H9 (cell line): Measurements from ENCODE around the gene MTA3. TPM values are rescaled to one million over a fixed set of nuclear protein-coding genes. Genes with fewer than 3 reads are reported as not detected.
A peak's percentile ranks its signal among the peaks of the same experiment; 100 is the strongest.

Experiments
- DNase-seq: peaks from one replicate; pipeline ENCODE4 v3.0.0-alpha.2; 2017
- H2AFZ ChIP-seq: one replicate; pipeline ENCODE4 v1.6.1; 2013; ENCODE audit warnings: mild to moderate bottlenecking, low read length, control low read depth, moderate library complexity
- H2AK5ac ChIP-seq: 2 replicates; pipeline ENCODE4 v1.6.1; 2013; ENCODE audit warnings: low read length, control low read depth, mixed read lengths; ENCODE audit not compliant: insufficient read length
- H2BK120ac ChIP-seq: one replicate; pipeline ENCODE4 v1.6.1; 2013; ENCODE audit warnings: low read depth, mild to moderate bottlenecking, low read length, control low read depth, inconsistent platforms; ENCODE audit not compliant: poor library complexity, severe bottlenecking
- H2BK12ac ChIP-seq: 2 replicates; pipeline ENCODE4 v1.6.1; 2013; ENCODE audit warnings: low read length, control low read depth, mixed read lengths, low read depth; ENCODE audit not compliant: insufficient read length
- H2BK15ac ChIP-seq: 2 replicates; pipeline ENCODE4 v1.6.1; 2013; ENCODE audit warnings: low read depth, low read length, control low read depth
- H2BK20ac ChIP-seq: one replicate; pipeline ENCODE4 v1.6.1; 2013; ENCODE audit warnings: low read depth, mild to moderate bottlenecking, low read length, control low read depth, inconsistent platforms; ENCODE audit not compliant: poor library complexity, severe bottlenecking
- H2BK5ac ChIP-seq: 2 replicates; pipeline ENCODE4 v1.6.1; 2013; ENCODE audit warnings: low read length, control low read depth, mixed read lengths; ENCODE audit not compliant: insufficient read length
- H3K14ac ChIP-seq: 2 replicates; pipeline ENCODE4 v1.6.1; 2013; ENCODE audit warnings: low read length, control low read depth; ENCODE audit not compliant: insufficient read depth
- H3K18ac ChIP-seq: 2 replicates; pipeline ENCODE4 v1.6.1; 2013; ENCODE audit warnings: low read depth, mild to moderate bottlenecking, mixed read lengths, low read length, control low read depth; ENCODE audit not compliant: insufficient read length
- H3K23ac ChIP-seq: 2 replicates; pipeline ENCODE4 v1.6.1; 2013; ENCODE audit warnings: low read length, control low read depth, mixed read lengths, low read depth; ENCODE audit not compliant: insufficient read length
- H3K23me2 ChIP-seq: 2 replicates; pipeline ENCODE4 v1.6.1; 2013; ENCODE audit warnings: low read depth, mild to moderate bottlenecking, mixed read lengths, low read length, control low read depth; ENCODE audit not compliant: insufficient read length, poor library complexity, severe bottlenecking
- H3K27ac ChIP-seq: 2 replicates; pipeline ENCODE4 v1.5.1; 2013; ENCODE audit warnings: low read length, control low read depth, mixed read lengths, low read depth; ENCODE audit not compliant: insufficient read length
- H3K27me3 ChIP-seq: 2 replicates; pipeline ENCODE4 v1.6.1; 2013; ENCODE audit warnings: low read length, control low read depth, inconsistent platforms; ENCODE audit not compliant: insufficient read depth
- H3K4ac ChIP-seq: 2 replicates; pipeline ENCODE4 v1.6.1; 2013; ENCODE audit warnings: low read depth, mild to moderate bottlenecking, control low read depth, inconsistent platforms, low read length, moderate library complexity
- H3K4me1 ChIP-seq: 2 replicates; pipeline ENCODE4 v1.6.1; 2013; ENCODE audit warnings: low read length, control low read depth, inconsistent platforms; ENCODE audit not compliant: insufficient read depth
- H3K4me2 ChIP-seq: 2 replicates; pipeline ENCODE4 v1.6.1; 2013; ENCODE audit warnings: low read length, control low read depth, mixed read lengths; ENCODE audit not compliant: insufficient read length, insufficient read depth
- H3K56ac ChIP-seq: 2 replicates; pipeline ENCODE4 v1.6.1; 2013; ENCODE audit warnings: low read depth, mild to moderate bottlenecking, mixed read lengths, low read length, control low read depth; ENCODE audit not compliant: insufficient read length
- H3K79me1 ChIP-seq: 2 replicates; pipeline ENCODE4 v1.6.1; 2013; ENCODE audit warnings: low read depth, mild to moderate bottlenecking, moderate library complexity, low read length, control low read depth, inconsistent platforms; ENCODE audit not compliant: insufficient read depth, poor library complexity, severe bottlenecking
- H3K79me2 ChIP-seq: 2 replicates; pipeline ENCODE4 v1.6.1; 2013; ENCODE audit warnings: low read length, control low read depth, inconsistent platforms; ENCODE audit not compliant: insufficient read depth
- H3K9ac ChIP-seq: 2 replicates; pipeline ENCODE4 v1.6.1; 2013; ENCODE audit warnings: low read length, control low read depth, mixed read lengths; ENCODE audit not compliant: insufficient read length; ENCODE audit errors: extremely low read depth
- H3K9me3 ChIP-seq: one replicate; pipeline ENCODE4 v1.6.1; 2013; ENCODE audit warnings: low read depth, low read length, inconsistent platforms; ENCODE audit not compliant: control insufficient read depth
- H3T11ph ChIP-seq: one replicate; pipeline ENCODE4 v1.6.1; 2013; ENCODE audit warnings: mild to moderate bottlenecking, low read length, control low read depth, inconsistent platforms
- H4K20me1 ChIP-seq: one replicate; pipeline ENCODE4 v1.6.1; 2013; ENCODE audit not compliant: control insufficient read depth, insufficient read length, insufficient read depth
- H4K5ac ChIP-seq: 2 replicates; pipeline ENCODE4 v1.6.1; 2013; ENCODE audit warnings: low read depth, mild to moderate bottlenecking, mixed read lengths, low read length, control low read depth; ENCODE audit not compliant: insufficient read length
- H4K8ac ChIP-seq: replicated peaks from 2 replicates; pipeline ENCODE4 v1.6.1; 2013; ENCODE audit warnings: low read length, control low read depth, mixed read lengths, low read depth; ENCODE audit not compliant: insufficient read length
- H4K91ac ChIP-seq: 2 replicates; pipeline ENCODE4 v1.6.1; 2013; ENCODE audit warnings: low read depth, mild to moderate bottlenecking, moderate library complexity, mixed read lengths, low read length, control low read depth; ENCODE audit not compliant: insufficient read length
- H3K27ac Mint-ChIP-seq, 3 experiments: 2 replicates in 2 of 3; 3 replicates in 1 of 3; pipeline ENCODE4 v1.8.0; 2020 to 2021; ENCODE audit warnings: mixed read lengths in 3 of 3, mild to moderate bottlenecking in 1 of 3, moderate library complexity in 1 of 3
- H3K27me3 Mint-ChIP-seq: 2 replicates; pipeline ENCODE4 v1.8.0; 2021; ENCODE audit warnings: low read depth, mild to moderate bottlenecking, moderate library complexity, mixed read lengths
- H3K36me3 Mint-ChIP-seq, 3 experiments: 2 replicates in 2 of 3; 3 replicates in 1 of 3; pipeline ENCODE4 v1.8.0; 2020 to 2021; ENCODE audit warnings: low read depth in 3 of 3, mixed read lengths in 3 of 3; ENCODE audit not compliant: insufficient read depth in 1 of 3
- H3K4me1 Mint-ChIP-seq, 2 experiments: 2 replicates each; pipeline ENCODE4 v1.8.0; 2020; ENCODE audit warnings: mixed read lengths in 2 of 2
- H3K4me3 Mint-ChIP-seq, 2 experiments: 2 replicates in 1 of 2; 3 replicates in 1 of 2; pipeline ENCODE4 v1.8.0; 2020 to 2021; ENCODE audit warnings: mild to moderate bottlenecking in 2 of 2, mixed read lengths in 2 of 2, moderate library complexity in 1 of 2
- H3K9me3 Mint-ChIP-seq, 2 experiments: 2 replicates in 1 of 2; 3 replicates in 1 of 2; pipeline ENCODE4 v1.8.0; 2020; ENCODE audit warnings: mild to moderate bottlenecking in 2 of 2, mixed read lengths in 2 of 2, moderate library complexity in 1 of 2
- WGBS: extraction: QIAGEN DNeasy Blood & Tissue Kit; methylation state at CpG from one replicate; pipeline ENCODE4 v1.1.7; 2013; ENCODE audit warnings: missing lambda C conversion rate, low lambda C conversion rate, mixed read lengths; ENCODE audit not compliant: insufficient read length; ENCODE audit errors: extremely low coverage; 5-methylcytosine and 5-hydroxymethylcytosine counted together
- total RNA-seq: library from RNA; stranded (reverse); gene quantifications from 2 replicates; pipeline ENCODE4 v1.2.1, GENCODE V29; 2021
- TF ChIP-seq, protein P1 (sequence below): fragments of 200-600 bp; sonication (generic); conservative IDR thresholded peaks from 3 replicates; pipeline ENCODE4 v1.8.0; 2021; ENCODE audit warnings: antibody characterized with exemption, mild to moderate bottlenecking

The MTA3 gene
- total RNA-seq, 1 experiment from 2014 or later: 253 TPM

DNA sequence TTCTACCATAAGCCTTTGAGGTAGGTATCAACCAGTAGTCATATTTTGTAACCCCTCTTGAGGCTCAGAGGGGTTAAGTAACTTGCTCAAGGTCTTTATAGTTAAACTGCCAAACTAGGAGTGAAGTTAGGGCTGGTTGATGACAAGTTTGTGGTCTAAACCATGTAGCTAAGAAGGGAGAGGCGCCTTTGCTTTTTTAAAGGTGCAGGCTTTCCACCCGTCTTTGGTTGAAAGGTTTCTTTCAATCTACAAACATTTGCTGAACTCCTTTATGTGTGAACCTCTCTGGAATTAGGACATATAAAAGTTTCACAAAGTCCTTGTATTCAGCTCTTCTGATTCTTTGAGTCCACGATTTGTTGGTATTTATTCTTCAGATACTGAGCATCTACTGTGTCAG is 2.4 kb upstream of the MTA3 start:
- Histone ChIP-seq H3K27ac (no peak overlapping the region), H3K4me2 (no peak overlapping the region)
- H3K27ac Mint-ChIP-seq: peak overlapping the region in 1 of 3 experiments; percentile 82; a peak in 2 of 7 replicates

More for the DNA sequence above, 2.4 kb upstream of the MTA3 start:
- Histone ChIP-seq H3K27me3 (no peaks in the 10 kb centered on the region), H4K91ac (no peak overlapping the region), H3K4me1 (peaks cover 11% of the 10 kb centered on the region), H3K23ac (no peak overlapping the region), H2BK120ac (no peak overlapping the region), H3K14ac (no peak overlapping the region), H3K4ac (no peak overlapping the region), H3K9ac (no peak overlapping the region), H4K8ac (no peak overlapping the region), H3K23me2 (peaks cover 10% of the 10 kb centered on the region), H3K79me1 (no peaks in the 10 kb centered on the region), H3T11ph (no peak overlapping the region), H2AK5ac (no peak overlapping the region), H2BK5ac (no peak overlapping the region), H4K5ac (no peak overlapping the region), H2AFZ (no peak overlapping the region), H3K79me2 (peaks cover 13% of the 10 kb centered on the region; the same call in 1 of the 2 replicates), H3K9me3 (no peaks in the 10 kb centered on the region), H2BK20ac (no peak overlapping the region), H3K18ac (no peak overlapping the region), H4K20me1 (no peaks in the 10 kb centered on the region), H2BK15ac (no peak overlapping the region), H3K56ac (no peak overlapping the region), H2BK12ac (no peak overlapping the region)
- Mint-ChIP-seq H3K4me1 (peaks cover 39 to 46% of the 10 kb centered on the region in 2 experiments), H3K4me3 (no peak overlapping the region; a peak in 1 of 5 replicates), H3K36me3 (peaks cover 3 to 19% (median 9%) of the 10 kb centered on the region in 3 experiments; a peak in 6 of 7 replicates), H3K9me3 (peaks cover 2 to 4% of the 10 kb centered on the region in 2 experiments; a peak in 2 of 5 replicates), H3K27me3 (no peaks in the 10 kb centered on the region)
- WGBS: no CpG with 5 or more reads among the region's 3 CpGs
- TF ChIP-seq, protein P1, sequence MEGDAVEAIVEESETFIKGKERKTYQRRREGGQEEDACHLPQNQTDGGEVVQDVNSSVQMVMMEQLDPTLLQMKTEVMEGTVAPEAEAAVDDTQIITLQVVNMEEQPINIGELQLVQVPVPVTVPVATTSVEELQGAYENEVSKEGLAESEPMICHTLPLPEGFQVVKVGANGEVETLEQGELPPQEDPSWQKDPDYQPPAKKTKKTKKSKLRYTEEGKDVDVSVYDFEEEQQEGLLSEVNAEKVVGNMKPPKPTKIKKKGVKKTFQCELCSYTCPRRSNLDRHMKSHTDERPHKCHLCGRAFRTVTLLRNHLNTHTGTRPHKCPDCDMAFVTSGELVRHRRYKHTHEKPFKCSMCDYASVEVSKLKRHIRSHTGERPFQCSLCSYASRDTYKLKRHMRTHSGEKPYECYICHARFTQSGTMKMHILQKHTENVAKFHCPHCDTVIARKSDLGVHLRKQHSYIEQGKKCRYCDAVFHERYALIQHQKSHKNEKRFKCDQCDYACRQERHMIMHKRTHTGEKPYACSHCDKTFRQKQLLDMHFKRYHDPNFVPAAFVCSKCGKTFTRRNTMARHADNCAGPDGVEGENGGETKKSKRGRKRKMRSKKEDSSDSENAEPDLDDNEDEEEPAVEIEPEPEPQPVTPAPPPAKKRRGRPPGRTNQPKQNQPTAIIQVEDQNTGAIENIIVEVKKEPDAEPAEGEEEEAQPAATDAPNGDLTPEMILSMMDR: no peak
- no peak for DNase-seq
